MCF 10A (cell line): Measurements from ENCODE around the gene HHIPL1. TPM values are rescaled to one million over a fixed set of nuclear protein-coding genes. Genes with fewer than 3 reads are reported as not detected.

Experiments used
- BruUV-seq: library from RNA; stranded (reverse); fragments of 400-500 nt; replicated peaks from 2 replicates; lab custom pipeline; 2021; lab: Mats Ljungman, UMichigan
- CTCF ChIA-PET: fragments of 300-600 bp; sonication (Branson Sonifier 250); formaldehyde crosslinking; extraction: SDS; loops from one replicate; lab custom pipeline; 2021; ENCODE audit warnings: antibody characterized with exemption, inconsistent platforms; lab: Yijun Ruan, JAX
- POLR2A ChIA-PET: fragments of 300-600, 350-650 bp; sonication (Branson Sonifier 250); formaldehyde crosslinking; extraction: SDS; loops from one replicate; lab custom pipeline; 2020; ENCODE audit warnings: antibody characterized with exemption, inconsistent platforms; lab: Yijun Ruan, JAX
- DNase-seq: peaks from one replicate; pipeline ENCODE4 v3.0.0-alpha.2; 2018; ENCODE audit not compliant: unreplicated experiment
- H3K27ac Mint-ChIP-seq: one replicate; pipeline ENCODE4 v1.8.0; 2022; ENCODE audit warnings: mild to moderate bottlenecking, low read depth, mixed read lengths; ENCODE audit not compliant: unreplicated experiment
- H3K27me3 Mint-ChIP-seq: one replicate; pipeline ENCODE4 v1.8.0; 2022; ENCODE audit warnings: mixed read lengths; ENCODE audit not compliant: insufficient read depth, unreplicated experiment
- H3K36me3 Mint-ChIP-seq: one replicate; pipeline ENCODE4 v1.8.0; 2022; ENCODE audit warnings: mild to moderate bottlenecking, moderate library complexity, mixed read lengths; ENCODE audit not compliant: insufficient read depth, unreplicated experiment
- H3K4me1 Mint-ChIP-seq: one replicate; pipeline ENCODE4 v1.8.0; 2022; ENCODE audit warnings: mixed read lengths; ENCODE audit not compliant: insufficient read depth, unreplicated experiment
- H3K4me3 Mint-ChIP-seq: one replicate; pipeline ENCODE4 v1.8.0; 2022; ENCODE audit warnings: mild to moderate bottlenecking, moderate library complexity, mixed read lengths; ENCODE audit not compliant: unreplicated experiment
- H3K9me3 Mint-ChIP-seq: one replicate; pipeline ENCODE4 v1.8.0; 2022; ENCODE audit warnings: mixed read lengths; ENCODE audit not compliant: unreplicated experiment
- CTCF ChIP-seq: fragments of 200-600 bp; IDR thresholded peaks from one replicate; pipeline ENCODE4 v1.8.0; 2022; ENCODE audit warnings: antibody characterized with exemption, mild to moderate bottlenecking; ENCODE audit not compliant: unreplicated experiment
- intact Hi-C: fragments of 100-400 bp; cut with micrococcal nuclease; formaldehyde crosslinking; loops from 2 replicates; pipeline ENCODE4 v1.14.1; 2022
- total RNA-seq: library from RNA; stranded (reverse); gene quantifications from 2 replicates; pipeline ENCODE4 v1.2.3, GENCODE V29; 2022

Gene HHIPL1
- total RNA-seq, 1 experiment from 2014 or later: not detected

GRCh38 chr14:99609245-99610170 is 35.4 kb upstream of the HHIPL1 start:
- Mint-ChIP-seq H3K27me3 (no peaks in the 10 kb centered on the region), H3K9me3 (no peaks in the 10 kb centered on the region), H3K4me3 (no peak overlapping the region), H3K4me1 (peaks cover 15% of the 10 kb centered on the region), H3K36me3 (no peaks in the 10 kb centered on the region), H3K27ac (no peak overlapping the region)
- no TSS peak for BruUV-seq
- intact Hi-C loops: no loop called here
- no peak for DNase-seq
- CTCF ChIA-PET: interaction anchor here (0.9 to 1.6 kb wide), 3 partner anchors 19 to 47 kb away, joined by 3 to 6 read pairs (median 5); no protein-coding TSS in a partner anchor
- no peak for TF ChIP-seq CTCF
- POLR2A ChIA-PET: no interaction called here

- H3K4me3 Mint-ChIP-seq: no peak overlapping the region
- POLR2A ChIA-PET: interaction anchor here (0.6 to 1.3 kb wide), 2 partner anchors 8 to 71 kb away, joined by 3 to 8 read pairs; partner anchors contain the start of gene CCDC85C
- H3K27ac Mint-ChIP-seq: peak overlapping the region; percentile 75
These were observed 33.3 kb upstream of the HHIPL1 start for GRCh38 chr14:99611646-99612045.

GRCh38 chr14:99612071-99612737 is 32.7 kb upstream of the HHIPL1 start:
- no TSS peak for BruUV-seq
- Mint-ChIP-seq H3K27ac (peak overlapping the region; percentile 75), H3K4me3 (no peak overlapping the region)

More at GRCh38 chr14:99611646-99612045, 33.3 kb upstream of the HHIPL1 start:
- no peak for DNase-seq
- H3K4me1 Mint-ChIP-seq: peaks cover 8% of the 10 kb centered on the region
- no TSS peak for BruUV-seq
- H3K36me3 Mint-ChIP-seq: no peaks in the 10 kb centered on the region
- intact Hi-C loops: no loop called here
- no peak for TF ChIP-seq CTCF
- H3K27me3 Mint-ChIP-seq: no peaks in the 10 kb centered on the region
- no peaks in the 10 kb centered on the region for H3K9me3 Mint-ChIP-seq
- CTCF ChIA-PET: interaction anchor here (0.7 kb wide), 1 partner anchor 130 kb away, joined by 3 read pairs; no protein-coding TSS in a partner anchor

More at GRCh38 chr14:99612071-99612737, 32.7 kb upstream of the HHIPL1 start:
- ChIA-PET CTCF (interaction anchor here (0.7 to 1.1 kb wide), 2 partner anchors 16 to 130 kb away, joined by 3 read pairs; no protein-coding TSS in a partner anchor), POLR2A (interaction anchor here (1.1 to 1.4 kb wide), 4 partner anchors 9 to 95 kb away, joined by 3 to 8 read pairs (median 5); partner anchors contain the start of gene CCDC85C)
- no peaks in the 10 kb centered on the region for H3K36me3 Mint-ChIP-seq
- no peaks in the 10 kb centered on the region for H3K27me3 Mint-ChIP-seq
- no peaks in the 10 kb centered on the region for H3K9me3 Mint-ChIP-seq
- peaks cover 8% of the 10 kb centered on the region for H3K4me1 Mint-ChIP-seq
- intact Hi-C loops: no loop called here
- DNase-seq: peak; percentile 49
- no peak for TF ChIP-seq CTCF
